ENCODE data around the gene STIMATE.

The STIMATE gene

GRCh38 chr3:52877085-52877484, 20.3 kb downstream of the STIMATE start:
- no peak for TF ChIP-seq CTCF (conservative IDR thresholded peaks at IDR 0.05)

GRCh38 chr3:52874864-52875587, 22.3 kb downstream of the STIMATE start:
- no peak for TF ChIP-seq CTCF (conservative IDR thresholded peaks at IDR 0.05)
- H3K27ac ChIP-seq = no peak overlapping the region

More at GRCh38 chr3:52877085-52877484, 20.3 kb downstream of the STIMATE start:
- no peak overlapping the region for H3K27ac ChIP-seq

DNA sequence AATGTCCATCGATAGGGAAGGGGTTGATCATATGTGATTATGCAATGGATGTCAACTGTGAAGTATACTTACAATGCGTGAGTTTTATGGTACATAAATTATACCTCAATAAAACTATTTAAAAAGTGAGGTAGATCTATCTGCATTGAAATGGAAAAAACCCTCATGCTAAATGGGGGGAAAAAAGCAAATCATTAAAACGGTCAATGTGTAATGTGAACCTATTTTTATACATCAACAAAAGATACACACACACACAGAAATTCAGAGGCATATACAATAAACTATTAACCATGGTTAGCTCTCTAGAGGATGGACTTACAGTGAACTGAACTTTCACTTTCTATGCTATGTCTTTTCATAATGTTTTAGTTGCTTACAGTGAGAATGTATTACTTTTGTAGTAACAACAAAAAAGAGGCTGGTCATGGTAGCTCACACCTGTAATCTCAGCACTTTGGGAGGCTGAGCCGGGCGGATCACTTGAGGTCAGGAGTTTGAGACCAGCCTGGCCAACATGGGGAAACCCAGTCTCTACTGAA, 23.1 kb downstream of the STIMATE start:
- TF ChIP-seq CTCF (conservative IDR thresholded peaks at IDR 0.05) = no peak
- no peak overlapping the region for H3K27ac ChIP-seq

GRCh38 chr3:52873433-52874159, 23.8 kb downstream of the STIMATE start:
- TF ChIP-seq CTCF (conservative IDR thresholded peaks at IDR 0.05) = no peak
- H3K27ac ChIP-seq = no peak overlapping the region

DNA sequence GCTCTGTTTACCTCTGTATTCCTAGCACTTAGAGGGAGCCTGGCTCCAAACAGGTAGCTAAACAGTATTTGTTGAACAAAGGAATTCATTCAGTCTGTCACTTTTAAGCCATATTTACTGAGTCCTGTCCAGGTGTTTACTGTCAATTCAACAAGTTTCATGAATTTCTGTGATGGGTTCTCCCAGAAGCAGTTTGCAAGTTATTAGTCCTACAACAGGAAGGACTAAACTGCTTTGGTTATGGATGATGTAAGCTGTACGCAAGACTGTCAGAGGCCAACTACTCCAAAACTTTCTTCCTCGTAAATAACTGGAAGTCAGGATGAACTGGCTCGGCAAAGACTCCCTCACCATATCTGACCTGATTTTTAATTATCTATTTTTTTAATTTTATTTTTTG, 25.1 kb downstream of the STIMATE start:
- peak overlapping the region; percentile 32; the same call in 1 of the 2 replicates for H3K27ac ChIP-seq
- TF ChIP-seq CTCF (conservative IDR thresholded peaks at IDR 0.05) = no peak

DNA sequence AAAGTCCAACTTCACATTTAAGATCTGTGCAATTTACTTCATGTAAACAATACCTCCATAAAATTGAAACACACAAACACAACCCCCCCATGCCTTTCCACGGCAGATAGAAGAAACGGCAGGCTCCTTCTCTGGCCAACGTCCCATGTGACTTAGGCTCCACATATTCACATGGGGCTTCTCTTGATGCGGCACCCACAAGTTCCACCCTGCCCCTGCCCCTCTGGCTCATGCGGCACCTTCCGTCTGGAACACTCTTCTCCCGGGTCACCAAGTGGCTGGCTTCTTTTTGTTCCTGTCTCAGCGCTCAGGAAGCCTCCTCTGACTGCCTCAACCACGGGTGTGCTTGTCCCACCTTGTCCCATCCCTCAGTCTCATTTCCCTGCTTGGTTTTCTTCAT, 25.6 kb downstream of the STIMATE start:
- peak overlapping the region; percentile 32; the same call in 1 of the 2 replicates for H3K27ac ChIP-seq
- no peak for TF ChIP-seq CTCF (conservative IDR thresholded peaks at IDR 0.05)

- TF ChIP-seq CTCF (conservative IDR thresholded peaks at IDR 0.05) = no peak
- no peak overlapping the region for H3K27ac ChIP-seq
These were observed 26.9 kb downstream of the STIMATE start for GRCh38 chr3:52870471-52870870.

Data from VCaP (cell line).